ENCODE measurements around the gene MET. TPM values are rescaled to one million over a fixed set of nuclear protein-coding genes. Genes with fewer than 3 reads are reported as not detected.
"Not testable (repeated sequence)": the region's sequence is repeated elsewhere in the genome, so short reads cannot be mapped to it uniquely, and the experiment has no call there.

MET gene
- polyA plus RNA-seq, 5 donors: 21.5 to 36.2 (median 26.0) TPM

GRCh38 chr7:116751070-116751469, 79.1 kb downstream of the MET start:
- not testable (repeated sequence) for DNase-seq

DNA sequence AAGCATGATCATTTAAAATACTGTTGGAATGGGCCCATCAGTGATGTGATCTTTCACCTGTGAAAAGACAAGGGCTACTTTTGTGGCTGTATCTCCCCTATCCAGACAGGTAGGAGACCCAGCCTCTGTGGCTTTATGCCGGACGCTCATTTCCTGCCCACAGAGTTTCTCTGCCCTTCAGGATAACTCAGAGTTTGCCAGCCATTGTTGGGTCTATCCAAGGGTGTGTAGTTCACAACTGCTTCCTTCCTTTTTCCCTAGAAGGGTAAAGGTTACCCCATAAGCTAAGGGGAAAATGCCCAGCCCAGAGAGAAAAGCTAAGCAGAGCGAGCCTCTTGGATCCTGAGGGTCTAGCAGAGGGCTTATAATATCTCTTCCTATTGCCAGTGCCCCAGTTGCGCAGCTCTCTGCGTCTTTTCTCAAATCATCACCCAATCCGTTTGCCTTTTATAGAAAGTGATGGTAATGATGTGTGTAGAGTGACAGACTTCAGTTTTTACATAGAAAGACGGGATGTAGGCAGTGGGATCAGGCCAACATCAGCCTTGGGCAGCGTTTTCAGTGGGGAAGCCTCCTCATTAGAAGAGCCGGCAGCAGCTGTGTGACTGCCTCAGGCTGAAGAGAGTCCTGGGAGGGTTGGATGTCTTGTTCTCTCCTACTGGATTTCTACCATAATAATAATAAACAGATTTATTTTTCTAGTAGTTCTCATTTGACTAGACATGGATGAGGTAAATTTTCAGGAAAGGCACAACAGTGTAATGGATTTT, 80.5 kb downstream of the MET start:
- DNase-seq: no peak

DNA sequence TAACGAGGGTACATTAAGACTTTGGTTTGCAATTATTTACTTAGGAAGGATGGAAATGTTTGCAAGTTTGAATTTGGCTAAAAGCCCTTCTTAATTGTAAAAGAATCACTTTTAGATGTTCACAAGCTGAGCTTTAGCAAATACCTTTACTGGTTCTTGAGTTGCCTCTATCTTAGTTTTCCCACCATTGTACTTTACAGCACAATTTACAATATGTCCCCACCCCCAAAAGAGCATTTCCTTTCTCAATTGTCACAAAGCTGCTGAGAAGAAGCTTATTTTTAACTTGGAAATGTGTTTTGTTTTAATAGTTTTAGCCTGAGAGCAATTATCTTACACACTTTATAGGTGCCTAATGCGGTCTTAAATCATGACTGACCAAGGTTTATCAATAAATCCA, 81.1 kb downstream of the MET start:
- DNase-seq: no peak

- no peak for DNase-seq
Measured at GRCh38 chr7:116754186-116754585, 82.2 kb downstream of the MET start.

DNA sequence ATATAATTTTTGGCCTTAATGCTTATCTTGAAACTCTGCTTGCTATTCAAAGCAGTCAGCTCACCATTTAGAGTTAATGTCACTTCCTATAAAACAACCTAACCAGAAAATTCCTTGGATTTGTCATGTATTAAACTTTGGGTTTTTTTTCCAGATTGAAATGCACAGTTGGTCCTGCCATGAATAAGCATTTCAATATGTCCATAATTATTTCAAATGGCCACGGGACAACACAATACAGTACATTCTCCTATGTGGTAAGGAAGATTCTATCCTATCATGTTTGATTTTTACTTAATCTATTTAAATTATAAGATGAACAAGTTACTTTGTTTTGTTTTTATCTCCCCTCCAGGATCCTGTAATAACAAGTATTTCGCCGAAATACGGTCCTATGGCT, 85.3 kb downstream of the MET start:
- DNase-seq: no peak

DNA sequence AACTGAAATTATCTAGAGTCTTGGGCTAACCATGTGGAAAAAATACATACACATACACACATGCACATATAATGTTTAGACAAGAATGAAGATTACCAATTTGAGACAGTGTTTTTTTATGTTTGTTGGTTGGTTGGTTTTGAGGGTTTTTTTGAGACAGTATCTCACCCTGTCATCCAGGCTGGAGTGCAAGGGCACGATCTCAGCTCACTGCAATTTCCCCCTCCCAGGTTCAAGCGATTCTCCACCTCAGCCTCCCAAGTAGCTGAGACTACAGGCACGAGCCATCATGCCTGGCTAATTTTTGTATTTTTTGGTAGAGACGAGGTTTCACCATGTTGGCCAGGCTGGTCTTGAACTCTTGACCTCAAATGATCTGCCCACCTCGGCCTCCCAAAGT, 87.6 kb downstream of the MET start:
- DNase-seq: not testable (repeated sequence)

DNA sequence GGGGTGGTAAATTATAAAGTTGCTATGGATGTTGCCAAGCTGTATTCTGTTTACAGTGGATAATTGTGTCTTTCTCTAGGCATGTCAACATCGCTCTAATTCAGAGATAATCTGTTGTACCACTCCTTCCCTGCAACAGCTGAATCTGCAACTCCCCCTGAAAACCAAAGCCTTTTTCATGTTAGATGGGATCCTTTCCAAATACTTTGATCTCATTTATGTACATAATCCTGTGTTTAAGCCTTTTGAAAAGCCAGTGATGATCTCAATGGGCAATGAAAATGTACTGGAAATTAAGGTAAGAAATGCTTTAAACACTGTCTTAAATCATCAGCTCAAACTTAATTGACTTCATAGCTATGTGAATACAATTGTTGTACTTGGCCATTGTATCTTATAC, 91.0 kb downstream of the MET start:
- no peak for DNase-seq

DNA sequence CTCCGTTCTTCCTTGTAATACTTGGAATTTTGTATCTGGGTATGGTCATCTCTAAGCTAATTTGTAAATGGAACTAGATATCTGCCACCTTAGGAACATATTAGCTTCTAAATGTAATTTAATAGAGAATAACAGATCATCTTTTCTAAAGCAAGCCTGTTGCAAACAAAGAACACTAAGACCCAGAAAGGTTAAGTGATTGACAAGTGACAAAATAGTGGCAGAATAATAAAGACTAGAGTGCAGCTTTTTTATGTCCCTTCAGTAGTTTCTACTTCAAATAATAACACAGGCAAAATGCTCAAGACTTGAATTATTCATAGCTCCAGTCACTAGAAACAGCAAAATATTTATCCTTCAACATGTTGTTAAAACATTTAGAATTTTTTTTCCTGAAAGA, 91.7 kb downstream of the MET start:
- no peak for DNase-seq

DNA sequence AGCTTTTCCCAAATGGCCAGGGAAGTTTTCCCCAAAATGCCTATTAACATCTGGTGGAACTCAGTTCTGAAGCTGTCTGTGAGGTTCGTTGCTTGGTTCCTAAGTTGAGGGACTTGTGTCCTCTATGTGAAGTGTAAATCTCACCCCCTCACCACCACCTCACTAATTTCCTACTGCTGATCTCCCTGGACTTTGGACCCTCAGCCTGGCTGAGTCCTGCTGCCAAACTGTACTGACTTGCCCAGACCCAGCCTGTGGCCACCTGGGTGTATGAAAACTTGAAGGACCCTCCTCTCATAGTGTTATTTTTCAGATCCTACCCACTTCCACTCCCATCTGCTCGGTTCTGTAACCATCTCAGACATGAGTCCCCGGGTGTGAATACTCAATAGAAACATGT, 94.9 kb downstream of the MET start:
- DNase-seq: no peak

DNA sequence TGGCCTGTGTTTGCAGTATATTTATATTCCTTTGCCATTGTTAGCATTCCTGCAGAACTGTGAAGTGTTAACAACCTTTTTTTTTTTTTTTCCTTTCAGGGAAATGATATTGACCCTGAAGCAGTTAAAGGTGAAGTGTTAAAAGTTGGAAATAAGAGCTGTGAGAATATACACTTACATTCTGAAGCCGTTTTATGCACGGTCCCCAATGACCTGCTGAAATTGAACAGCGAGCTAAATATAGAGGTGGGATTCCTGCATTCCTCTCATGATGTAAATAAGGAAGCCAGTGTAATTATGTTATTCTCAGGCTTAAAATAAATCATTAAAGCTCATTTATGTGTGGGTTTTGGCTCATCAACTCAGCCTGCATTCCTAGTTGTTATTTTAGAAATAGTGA, 97.5 kb downstream of the MET start:
- no peak for DNase-seq

GRCh38 chr7:116770941-116771340, 98.9 kb downstream of the MET start:
- no peak for DNase-seq

GRCh38 chr7:116771640-116772039, 99.6 kb downstream of the MET start:
- no peak for DNase-seq

GRCh38 chr7:116772423-116772863, 100.4 kb downstream of the MET start:
- no peak for DNase-seq

DNA sequence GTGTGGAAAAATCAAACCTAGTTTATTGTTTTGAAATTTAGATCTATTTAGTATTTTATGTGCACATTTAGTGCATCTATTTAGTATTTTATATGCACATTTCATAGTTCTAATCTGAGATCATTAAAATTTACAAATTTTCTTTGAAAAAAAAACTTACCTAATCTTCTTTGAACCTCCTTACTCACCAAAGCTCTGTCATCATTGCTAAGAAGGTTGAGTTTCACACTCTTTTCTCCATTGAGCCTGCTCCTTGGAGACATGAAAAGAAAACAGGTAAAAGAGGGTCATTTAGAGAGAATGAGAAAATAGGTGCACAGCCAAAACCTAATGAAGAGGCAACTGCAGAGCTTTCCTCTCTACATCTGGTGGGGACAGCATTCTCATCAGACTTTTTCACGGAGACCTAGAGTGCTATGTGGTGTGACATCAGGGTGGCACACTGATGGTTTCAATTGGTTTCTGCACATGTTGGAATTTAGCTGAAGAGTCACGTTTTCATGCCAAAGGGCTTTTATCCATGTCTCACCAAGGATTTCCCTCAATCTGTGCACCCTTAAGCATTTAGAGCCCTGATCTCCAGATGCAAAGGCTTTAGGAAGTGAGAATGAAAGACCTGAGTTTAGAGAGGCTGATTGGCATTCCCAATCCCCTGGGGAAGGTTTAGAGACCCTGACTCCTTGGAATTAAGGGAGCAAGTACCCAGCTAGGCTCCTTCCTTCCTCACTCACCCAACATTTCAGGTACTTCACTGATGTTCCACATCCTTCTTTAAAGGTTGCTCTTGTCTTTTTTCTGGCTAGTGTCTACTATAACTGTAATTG, 101.1 kb downstream of the MET start:
- DNase-seq: no peak

DNA sequence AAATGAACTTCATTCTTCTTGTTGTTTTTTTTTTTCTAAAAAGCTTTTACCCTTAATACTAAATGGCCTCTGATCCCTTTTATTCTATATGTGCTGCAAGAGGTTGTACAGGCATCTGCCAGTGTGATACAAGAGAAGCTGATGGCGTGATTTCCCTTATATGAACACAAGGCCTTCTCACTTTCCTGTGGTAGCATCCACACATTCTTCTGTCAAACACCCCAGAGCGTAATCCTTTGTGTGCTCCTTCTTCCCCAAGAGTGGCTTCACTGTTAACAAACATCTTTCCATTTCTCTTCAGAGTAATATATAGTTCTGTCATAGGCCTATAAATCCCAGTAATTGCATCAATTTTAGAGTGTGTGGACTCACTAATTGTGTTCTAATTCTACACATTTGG, 104.0 kb downstream of the MET start:
- no peak for DNase-seq

DNA sequence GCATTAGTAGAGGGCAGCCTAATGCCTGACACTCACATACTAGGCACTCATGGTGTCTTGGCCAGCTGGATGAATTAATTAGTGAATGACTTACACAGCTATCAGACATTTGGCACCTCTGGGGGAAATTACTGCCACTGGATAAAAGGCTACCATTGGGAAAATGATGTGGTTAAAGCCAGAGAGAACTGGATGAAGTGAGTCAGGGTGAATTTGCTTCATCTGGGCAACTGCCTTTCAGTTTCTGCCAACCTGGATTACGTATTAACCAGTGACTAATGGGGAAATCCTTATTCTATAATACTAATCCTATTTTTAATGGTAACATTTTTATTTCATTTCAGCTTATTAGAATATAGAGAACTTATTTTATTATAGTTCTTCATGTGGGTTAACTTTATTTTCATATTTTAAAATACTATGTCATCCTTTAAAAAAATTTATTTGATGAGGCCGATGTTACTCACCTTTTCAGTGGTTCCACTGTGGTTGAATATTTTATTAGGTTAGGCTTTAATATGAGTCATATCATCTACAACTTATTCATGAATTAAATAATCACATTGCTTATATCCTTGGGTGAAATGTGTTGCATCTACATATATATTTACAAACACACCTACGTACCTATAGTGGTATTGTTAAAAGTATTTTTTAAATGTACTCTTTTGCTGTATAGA, 104.8 kb downstream of the MET start:
- no peak for DNase-seq

GRCh38 chr7:116777651-116778281, 105.8 kb downstream of the MET start:
- peak; percentile 76 to 79 for DNase-seq

- no peak for DNase-seq
Measured at GRCh38 chr7:116779216-116779615, 107.2 kb downstream of the MET start.

DNA sequence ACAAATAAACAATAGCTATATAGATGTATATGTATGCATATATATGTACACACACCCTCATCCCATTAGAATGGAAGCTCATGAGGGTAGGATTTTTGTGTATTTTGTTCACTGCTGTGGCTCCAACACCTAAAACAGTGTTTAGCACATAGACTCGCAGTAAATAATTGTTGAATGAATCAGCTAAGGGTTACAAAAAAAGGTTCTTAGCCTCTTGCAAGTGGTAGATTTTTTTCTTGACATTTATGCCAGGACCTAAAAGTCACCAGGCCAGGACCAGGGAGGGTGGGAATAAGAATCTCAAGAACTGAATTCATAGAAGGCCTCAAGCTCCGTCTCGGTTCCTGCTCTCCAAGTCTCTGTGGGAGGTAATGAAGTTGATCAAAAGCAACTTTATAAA, 107.9 kb downstream of the MET start:
- DNase-seq: no peak

DNA sequence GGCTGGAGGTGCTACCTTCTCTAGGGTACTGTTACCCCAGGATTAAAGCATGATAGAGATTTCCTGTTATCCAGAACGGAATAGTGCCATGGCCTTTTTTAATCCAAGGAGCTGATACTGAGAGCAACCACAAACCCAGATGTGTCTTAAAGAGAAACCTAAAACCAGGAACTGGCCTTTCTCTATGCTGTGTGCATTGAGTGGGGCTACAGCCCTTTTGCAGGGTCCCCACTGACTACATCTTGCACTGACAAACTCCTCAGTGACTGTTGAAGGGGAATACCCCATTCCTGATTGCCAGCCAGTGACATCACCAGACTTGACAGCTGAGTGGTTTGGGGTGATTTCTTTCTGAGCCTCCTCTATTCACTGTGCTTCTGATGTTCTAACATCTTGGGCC, 108.5 kb downstream of the MET start:
- no peak for DNase-seq

- DNase-seq: peak in 1 of 2 donors; percentile 57
Measured at GRCh38 chr7:116780966-116781365, 109.0 kb downstream of the MET start.

- no peak for DNase-seq
Measured at GRCh38 chr7:116781584-116781983, 109.6 kb downstream of the MET start.
